NCI-H524 (cell line): ENCODE measurements around the gene WDR91.
A peak's percentile ranks its signal among the peaks of the same experiment; 100 is the strongest.
"Not testable (repeated sequence)": the region's sequence is repeated elsewhere in the genome, so short reads cannot be mapped to it uniquely, and the experiment has no call there.

ENCODE experiments used
- DNase-seq, 2 experiments: peaks; one replicate each; lab custom pipeline; 2025; lab: John Stamatoyannopoulos, UW

WDR91 gene

GRCh38 chr7:135179321-135179925, 31.9 kb downstream of the WDR91 start:
- DNase-seq = no peak

- DNase-seq = no peak
These were observed 33.0 kb downstream of the WDR91 start for GRCh38 chr7:135178364-135178763.

GRCh38 chr7:135177028-135177696, 34.2 kb downstream of the WDR91 start:
- no peak for DNase-seq

GRCh38 chr7:135175931-135176330, 35.4 kb downstream of the WDR91 start:
- no peak for DNase-seq

GRCh38 chr7:135174941-135175340, 36.4 kb downstream of the WDR91 start:
- DNase-seq = no peak

GRCh38 chr7:135173916-135174315, 37.4 kb downstream of the WDR91 start:
- not testable (repeated sequence) for DNase-seq

GRCh38 chr7:135171581-135172291, 39.6 kb downstream of the WDR91 start:
- not testable (repeated sequence) for DNase-seq

GRCh38 chr7:135170998-135171481, 40.3 kb downstream of the WDR91 start:
- DNase-seq = not testable (repeated sequence)

GRCh38 chr7:135170274-135170997, 40.9 kb downstream of the WDR91 start, which contains the start of gene CYREN:
CYREN (minus strand) TSS chr7:135170707; CDS start chr7:135168922, 1,785 bp downstream.
- DNase-seq = peak; percentile 89 to 96

GRCh38 chr7:135169964-135170273, 41.4 kb downstream of the WDR91 start:
- DNase-seq = no peak

GRCh38 chr7:135169141-135169963, 42.0 kb downstream of the WDR91 start:
- peak in 1 of 2 experiments; percentile 7 for DNase-seq

- no peak for DNase-seq
These were observed 42.7 kb downstream of the WDR91 start for GRCh38 chr7:135168489-135169140.

GRCh38 chr7:135168001-135168400, 43.3 kb downstream of the WDR91 start:
- DNase-seq = no peak

- DNase-seq = no peak
These were observed 43.9 kb downstream of the WDR91 start for GRCh38 chr7:135167365-135167917.

- DNase-seq = no peak
These were observed 44.9 kb downstream of the WDR91 start for GRCh38 chr7:135166338-135166990.

- DNase-seq = no peak
These were observed 45.5 kb downstream of the WDR91 start for GRCh38 chr7:135165862-135166261.

- DNase-seq = peak in 1 of 2 experiments; percentile 4
These were observed 46.8 kb downstream of the WDR91 start for GRCh38 chr7:135164357-135165061.

- DNase-seq = no peak
These were observed 48.8 kb downstream of the WDR91 start for GRCh38 chr7:135162382-135163001.

- no peak for DNase-seq
These were observed 49.7 kb downstream of the WDR91 start for GRCh38 chr7:135161669-135162068.
